Coronary artery (tissue), 2 donors: ENCODE data around the gene OR4D10.

Experiments used
- DNase-seq: peaks from one replicate; pipeline ENCODE4 v3.0.0-alpha.2; 2017; ENCODE audit warnings: low spot score
- H3K27ac ChIP-seq, 2 donors: fragments of 200-600 bp; sonication (generic); one replicate each; pipeline ENCODE4 v1.5.1; 2016 to 2019
- H3K4me3 ChIP-seq: fragments of 200-600 bp; sonication (generic); 2 replicates; pipeline ENCODE4 v1.5.1; 2016; ENCODE audit warnings: mild to moderate bottlenecking, moderate library complexity
- CTCF ChIP-seq: fragments of 200-600 bp; sonication (generic); IDR thresholded peaks from one replicate; pipeline ENCODE4 v1.5.1; 2019; ENCODE audit warnings: antibody characterized with exemption

Gene OR4D10

DNA sequence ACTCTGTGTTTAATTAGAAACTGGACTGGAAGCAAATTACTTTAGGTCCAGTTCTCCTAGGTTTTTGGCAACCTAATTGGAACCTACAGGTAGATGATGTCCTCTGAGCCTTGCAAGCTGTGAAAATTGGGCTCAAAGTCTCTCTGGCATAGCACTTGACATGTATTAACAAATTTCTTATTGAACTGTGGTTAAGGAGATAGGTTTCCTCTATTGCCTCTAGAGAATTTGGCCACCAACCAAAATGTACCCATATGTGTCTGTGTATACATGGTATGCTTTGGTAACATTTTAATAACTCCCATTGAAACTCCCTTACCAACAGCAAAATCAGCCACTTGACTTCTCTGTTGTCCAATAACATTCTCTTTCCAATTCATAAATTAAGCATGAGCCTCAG, at the start of gene OR4D10:
TSS of gene OR4D10 (plus strand) at position 301 of the 400 bp plus-strand sequence. CDS start 4,115 bp downstream, outside the sequence.
- TF ChIP-seq CTCF, result no peak
- no peak within 1 kb of the TSS for H3K4me3 ChIP-seq
- no peak within 1 kb of the TSS for H3K27ac ChIP-seq
- no peak for DNase-seq

GRCh38 chr11:59423835-59424234, 49.3 kb upstream of the OR4D10 start:
- Histone ChIP-seq H3K27ac (no peak overlapping the region), H3K4me3 (no peak overlapping the region)
- no peak for DNase-seq
- TF ChIP-seq CTCF, result no peak

DNA sequence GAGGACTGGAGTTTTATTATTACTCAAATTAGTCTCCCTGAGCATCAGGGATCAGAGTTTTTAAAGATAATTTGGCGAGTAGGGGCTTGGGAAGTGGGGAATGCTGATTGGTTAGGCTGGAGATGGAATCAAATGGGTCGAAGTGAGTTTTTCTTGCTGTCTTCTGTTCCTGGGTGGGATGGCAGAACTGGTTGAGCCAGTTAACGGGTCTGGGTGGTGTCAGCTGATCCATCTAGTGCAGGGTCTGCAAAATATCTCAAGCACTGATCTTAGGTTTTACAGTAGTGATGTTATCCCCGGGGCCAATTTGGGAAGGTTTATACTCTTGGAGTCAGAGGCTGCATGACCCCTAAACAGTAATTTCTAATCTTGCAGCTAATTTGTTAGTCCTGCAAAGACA, 48.0 kb upstream of the OR4D10 start:
- TF ChIP-seq CTCF, result no peak
- no peak for DNase-seq
- Histone ChIP-seq H3K27ac (no peak overlapping the region), H3K4me3 (no peak overlapping the region)

- DNase-seq, result no peak
- no peak for TF ChIP-seq CTCF
- H3K4me3 ChIP-seq, result no peak within 1 kb of the TSS
- no peak within 1 kb of the TSS for H3K27ac ChIP-seq
Measured at GRCh38 chr11:59426361-59427067, 46.6 kb upstream of the OR4D10 start, which contains the start of gene OR5A2. OR5A2 (minus strand) TSS chr11:59426413; CDS start chr11:59422953, 3,460 bp downstream.

DNA sequence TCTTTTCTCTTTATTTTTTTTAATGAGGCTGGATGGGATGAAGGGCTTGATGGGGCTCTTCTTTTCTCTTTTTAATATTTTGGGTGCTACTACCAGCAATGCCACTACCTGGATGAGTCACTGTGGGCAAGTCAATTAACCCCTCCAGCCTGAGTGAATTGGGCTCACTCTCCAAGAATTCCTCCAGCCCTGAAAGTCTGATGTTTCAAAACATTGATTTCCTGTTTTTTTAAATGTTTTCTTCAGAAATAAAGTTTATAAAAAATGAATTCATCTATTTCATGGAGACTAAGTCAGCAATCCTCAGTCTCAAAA, 46.1 kb upstream of the OR4D10 start:
- Histone ChIP-seq H3K27ac (no peak overlapping the region), H3K4me3 (no peak overlapping the region)
- no peak for TF ChIP-seq CTCF
- DNase-seq, result no peak

DNA sequence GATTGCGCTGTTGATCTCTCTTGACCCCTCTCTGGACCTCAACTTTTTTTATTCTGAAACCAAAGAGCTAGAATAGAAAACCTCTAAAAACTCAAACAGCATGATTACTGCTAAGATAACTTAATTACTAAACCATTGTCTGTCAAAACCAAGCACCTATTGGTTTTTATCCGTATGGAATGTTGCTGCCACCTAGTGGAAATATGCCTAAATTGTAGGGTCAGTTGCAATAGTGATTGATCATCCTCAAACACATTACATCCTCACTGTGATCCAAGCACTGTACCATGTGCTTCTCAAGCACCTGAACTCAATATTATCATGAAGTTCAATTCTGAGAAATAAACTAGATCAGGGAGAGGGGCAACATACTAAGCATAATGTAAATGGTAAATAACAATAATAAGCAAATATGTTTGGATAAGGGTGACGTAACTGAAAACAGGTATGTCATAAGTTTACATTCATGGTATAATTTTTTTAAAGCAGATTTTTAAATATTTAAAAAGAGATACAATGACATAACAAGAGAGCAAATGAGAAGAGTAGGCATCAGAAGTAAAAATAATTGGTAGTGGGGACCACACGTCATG, 43.1 kb upstream of the OR4D10 start:
- Histone ChIP-seq H3K4me3 (no peak overlapping the region), H3K27ac (no peak overlapping the region)
- TF ChIP-seq CTCF, result no peak
- DNase-seq, result no peak

DNA sequence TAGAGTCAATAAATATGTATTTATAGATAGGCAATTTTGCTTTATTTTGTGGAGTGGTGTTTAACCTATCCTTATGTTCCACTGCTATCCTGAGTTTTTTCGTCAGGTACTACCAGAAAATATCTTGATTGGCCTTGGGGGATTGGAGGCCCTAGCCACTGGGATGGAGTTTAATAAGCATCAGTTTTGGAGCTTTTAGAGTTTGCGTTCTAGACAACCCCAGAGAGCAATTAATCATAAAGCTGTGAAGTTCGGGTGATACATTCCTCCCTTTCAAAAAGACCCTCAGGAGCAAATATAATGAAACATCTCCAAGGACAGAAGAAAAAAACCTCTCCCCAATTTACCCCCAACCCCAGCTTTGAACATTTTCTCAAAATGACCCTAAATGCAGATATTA, 36.9 kb upstream of the OR4D10 start, which contains the start of gene OR5A1:
TSS of gene OR5A1 (plus strand) at position 301 of the 400 bp plus-strand sequence. CDS start 6,700 bp downstream, outside the sequence.
- Histone ChIP-seq H3K4me3 (no peak within 1 kb of the TSS), H3K27ac (no peak within 1 kb of the TSS)
- DNase-seq, result no peak
- TF ChIP-seq CTCF, result no peak
